ENCODE results near the gene KIAA0825.

GRCh38 chr5:94575196-94575595, 43.2 kb downstream of the KIAA0825 start:
- TF ChIP-seq CTCF (IDR thresholded peaks at IDR 0.05; ENCODE audit: low read depth, low read length, poor library complexity, severe bottlenecking) (no peak), EZH2phosphoT487 (IDR thresholded peaks at IDR 0.05; ENCODE audit: borderline replicate concordance, low read length) (no peak)
